Measurements from ENCODE around the gene MEI4.
"Not testable (repeated sequence)": the region's sequence is repeated elsewhere in the genome, so short reads cannot be mapped to it uniquely, and the experiment has no call there.

MEI4 gene, protein sequence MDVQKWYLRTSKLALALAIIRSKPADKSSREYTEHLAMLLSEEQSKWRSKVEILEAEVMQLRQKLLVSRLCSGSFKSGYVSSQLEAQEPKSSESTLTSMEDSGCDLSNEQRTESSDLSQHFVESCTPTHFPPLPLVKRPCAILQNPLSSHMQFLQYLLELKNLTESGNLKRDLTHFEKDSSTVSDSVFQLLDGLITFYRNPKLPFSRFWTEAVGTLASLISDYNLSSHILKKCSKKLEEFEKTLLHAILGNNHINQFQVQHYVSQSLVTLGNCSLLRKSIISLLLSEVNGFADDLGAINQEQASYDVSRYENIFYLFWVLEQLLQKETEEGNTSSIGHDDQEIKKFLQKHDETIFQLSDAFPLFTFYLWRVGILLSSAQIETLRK

DNA sequence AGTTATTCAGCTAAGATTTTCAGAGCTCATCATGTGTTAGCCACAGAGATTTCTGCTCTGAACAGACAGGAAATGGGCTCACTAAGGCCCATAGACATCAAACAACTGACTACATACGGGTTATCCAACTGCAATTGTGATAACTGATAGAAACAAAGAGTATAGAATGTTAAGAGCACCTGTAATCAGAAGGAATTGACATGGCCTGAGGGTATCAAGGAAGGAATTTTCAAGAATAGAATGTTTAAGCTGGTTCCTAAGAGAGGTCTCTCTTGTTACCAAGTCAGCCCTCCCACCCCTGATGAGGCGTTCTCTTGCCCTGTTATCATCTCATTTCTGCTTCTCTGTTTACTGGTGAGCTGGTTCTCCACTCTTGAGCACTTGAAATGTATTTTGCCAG lies at the start of gene MEI4:
Gene MEI4 (plus strand): TSS at position 301 of the 400 bp plus-strand sequence. CDS start 37,633 bp downstream, outside the sequence.
- no peak for DNase-seq (ENCODE audit: low read depth)

DNA sequence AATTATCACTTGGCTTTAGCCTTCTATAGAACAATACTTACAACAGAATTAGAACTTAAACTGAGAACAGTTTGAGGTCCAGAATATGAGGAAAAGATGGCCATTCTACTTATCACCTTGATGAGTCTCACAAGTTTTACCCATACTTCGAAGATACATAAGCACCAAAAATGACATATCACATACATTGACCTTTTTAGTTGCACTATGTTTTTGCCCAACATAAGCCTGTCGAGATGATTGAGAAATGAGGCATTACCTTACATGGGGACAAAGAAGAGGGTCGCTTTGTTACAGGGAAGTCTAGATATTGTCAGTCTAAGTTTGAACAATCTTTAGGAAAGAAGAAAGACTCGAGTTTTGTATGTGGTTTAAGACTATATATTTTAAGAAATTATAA lies 48.4 kb upstream of the MEI4 start:
- DNase-seq (ENCODE audit: low read depth), result no peak

DNA sequence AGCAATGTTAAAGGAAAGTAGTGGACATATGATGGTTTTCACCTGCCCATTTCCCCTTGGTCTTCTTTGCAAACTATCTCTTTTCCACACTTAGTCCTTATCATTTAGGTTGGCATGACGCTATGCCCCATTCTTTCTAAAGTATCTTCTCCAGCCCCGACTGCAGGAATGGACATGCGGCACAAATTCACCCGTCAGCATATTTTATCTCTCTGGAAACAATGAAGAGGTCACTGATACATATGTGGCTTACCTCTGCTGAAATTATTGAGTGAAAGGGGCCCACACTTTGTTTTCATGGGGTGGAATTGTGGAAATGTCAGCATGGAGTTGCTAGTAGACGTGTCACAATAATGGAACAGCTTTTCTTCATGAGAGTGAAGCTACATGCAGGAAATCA lies 45.8 kb upstream of the MEI4 start:
- DNase-seq (ENCODE audit: low read depth), result no peak

DNA sequence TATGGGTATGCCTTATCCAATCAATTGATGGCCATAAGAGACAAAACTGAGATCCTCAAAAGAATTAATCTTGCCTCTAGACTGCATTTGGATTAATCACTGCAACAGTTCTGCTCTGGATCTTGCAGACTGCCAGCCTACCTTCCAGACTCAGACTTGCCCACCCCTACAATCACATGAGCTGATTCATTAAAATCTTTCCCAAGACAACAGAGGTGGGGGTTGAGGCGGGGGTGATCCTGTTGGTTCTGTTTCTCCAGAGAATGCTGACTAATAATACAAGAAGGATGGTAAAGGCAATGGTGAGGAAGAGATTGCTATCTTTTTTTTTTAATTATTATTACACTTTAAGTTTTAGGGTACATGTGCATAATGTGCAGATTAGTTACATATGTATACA lies 43.7 kb upstream of the MEI4 start:
- no peak for DNase-seq (ENCODE audit: low read depth)

DNA sequence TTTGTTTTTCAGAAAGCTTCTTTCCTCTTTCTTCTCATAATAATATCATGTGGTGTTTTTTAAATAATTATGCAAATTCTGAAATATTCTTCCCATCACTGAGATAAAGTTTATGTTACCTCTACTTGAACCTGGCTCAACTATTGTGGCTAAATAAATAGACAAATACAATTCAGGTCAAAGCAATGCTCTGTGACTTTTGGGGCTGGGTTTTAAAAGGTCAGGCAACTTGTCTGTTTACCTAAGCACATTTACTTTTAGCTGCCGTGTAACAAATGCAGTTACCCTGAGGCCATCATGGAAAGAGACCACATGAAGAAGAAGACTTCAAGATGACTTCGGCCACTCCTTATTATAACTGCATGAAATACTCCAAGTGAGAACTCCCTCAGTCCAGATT lies 33.7 kb upstream of the MEI4 start:
- DNase-seq (ENCODE audit: low read depth), result no peak

DNA sequence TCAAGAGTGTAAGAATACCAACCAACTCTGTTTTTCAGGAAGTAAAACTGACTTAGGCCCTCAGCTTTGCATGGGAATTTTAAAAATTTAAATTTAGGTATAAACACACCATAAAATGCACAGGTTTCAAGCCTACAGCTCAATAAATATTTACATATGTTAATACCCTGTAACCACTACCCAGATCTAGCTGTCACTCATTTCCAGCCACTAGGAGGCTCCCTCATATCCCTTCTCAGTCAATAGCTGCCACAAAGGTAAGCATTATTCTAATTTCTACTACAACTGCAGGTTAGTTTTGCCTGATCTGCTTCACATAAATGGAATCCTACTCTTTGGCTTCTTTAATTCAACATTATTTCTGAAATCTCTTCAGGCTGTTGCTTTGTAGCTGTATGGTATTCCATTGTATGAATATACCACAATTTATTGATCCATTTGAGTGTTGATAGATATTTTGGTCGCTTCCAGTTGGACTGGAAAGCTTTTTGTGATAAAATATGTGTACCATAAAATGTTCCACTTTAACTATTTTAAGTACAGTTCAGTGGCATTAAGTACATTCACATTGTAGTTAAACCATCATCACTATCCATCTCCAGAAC lies 32.5 kb upstream of the MEI4 start:
- DNase-seq (ENCODE audit: low read depth), result no peak

DNA sequence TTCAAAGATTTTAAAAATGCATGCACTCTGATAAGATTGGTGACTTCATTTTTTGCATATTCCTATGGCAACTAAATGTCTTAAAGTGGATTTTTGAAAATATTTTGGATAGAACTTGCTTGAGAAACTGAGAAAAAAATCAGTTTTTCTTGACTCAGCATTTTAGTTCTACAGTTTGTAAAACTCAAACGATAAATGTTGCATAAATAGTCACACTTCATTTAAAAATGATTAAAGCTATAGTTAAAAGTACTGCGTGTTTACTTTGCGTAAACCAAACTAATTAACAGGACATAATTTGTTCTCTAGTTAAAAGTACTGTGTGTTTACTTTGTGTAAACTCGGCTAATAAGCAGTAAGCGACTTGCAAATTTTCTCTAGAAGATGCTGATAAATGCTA lies 28.3 kb upstream of the MEI4 start:
- DNase-seq (ENCODE audit: low read depth), result no peak

DNA sequence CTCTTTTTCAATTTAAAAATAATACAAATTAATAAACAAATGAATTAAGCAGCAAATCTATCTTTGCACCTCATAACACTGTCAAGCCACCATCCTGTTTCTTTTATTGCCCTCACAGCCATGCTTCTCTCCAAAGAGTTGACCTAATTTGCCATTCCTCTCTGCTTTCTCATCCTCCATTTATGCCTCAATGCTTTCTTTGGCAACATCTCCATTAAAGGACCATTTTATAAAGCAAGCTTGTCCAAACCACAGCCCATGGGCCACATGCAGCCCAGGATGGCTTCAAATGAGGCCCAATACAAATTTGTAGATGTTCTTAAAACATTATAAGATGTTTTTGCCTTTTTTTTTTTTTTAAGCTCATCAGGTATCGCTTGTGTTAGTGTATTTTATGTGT lies 26.4 kb upstream of the MEI4 start:
- DNase-seq (ENCODE audit: low read depth), result no peak

DNA sequence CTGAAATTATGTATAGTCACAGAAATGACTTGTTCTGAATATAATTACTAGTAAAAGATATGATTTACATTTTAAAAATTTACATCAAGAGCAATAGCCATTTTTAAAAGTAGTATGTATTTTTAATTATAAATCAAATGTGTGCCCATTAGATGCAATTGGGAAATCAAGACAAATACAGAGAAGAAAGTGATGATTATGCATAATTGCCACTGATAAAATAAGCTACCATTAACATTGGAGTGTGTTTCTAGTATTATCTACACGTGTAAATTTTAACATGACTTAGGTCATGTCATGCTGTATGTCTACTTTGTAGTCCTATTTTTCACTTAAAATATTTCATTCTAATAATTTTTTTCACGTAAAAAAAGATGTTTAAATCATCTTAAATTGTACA lies 22.8 kb upstream of the MEI4 start:
- no peak for DNase-seq (ENCODE audit: low read depth)

DNA sequence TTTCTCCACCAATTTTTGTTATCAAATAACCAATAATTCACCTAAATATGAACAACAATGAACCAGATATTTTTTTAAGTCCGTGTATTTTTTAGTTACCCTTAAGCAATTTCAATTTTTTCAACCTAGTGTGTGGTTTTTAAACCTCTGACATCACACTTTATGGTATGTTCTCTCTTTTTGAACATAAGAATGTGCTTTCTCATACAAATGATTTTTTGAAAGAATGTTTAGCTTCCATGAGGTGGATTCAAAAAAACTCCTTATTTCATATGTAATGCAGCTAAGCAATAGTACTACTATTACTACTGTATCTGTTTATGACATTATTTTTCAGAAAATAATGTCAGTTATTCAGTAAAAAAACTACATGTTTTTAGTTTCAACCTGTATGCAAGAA lies 19.4 kb upstream of the MEI4 start:
- DNase-seq (ENCODE audit: low read depth), result no peak

DNA sequence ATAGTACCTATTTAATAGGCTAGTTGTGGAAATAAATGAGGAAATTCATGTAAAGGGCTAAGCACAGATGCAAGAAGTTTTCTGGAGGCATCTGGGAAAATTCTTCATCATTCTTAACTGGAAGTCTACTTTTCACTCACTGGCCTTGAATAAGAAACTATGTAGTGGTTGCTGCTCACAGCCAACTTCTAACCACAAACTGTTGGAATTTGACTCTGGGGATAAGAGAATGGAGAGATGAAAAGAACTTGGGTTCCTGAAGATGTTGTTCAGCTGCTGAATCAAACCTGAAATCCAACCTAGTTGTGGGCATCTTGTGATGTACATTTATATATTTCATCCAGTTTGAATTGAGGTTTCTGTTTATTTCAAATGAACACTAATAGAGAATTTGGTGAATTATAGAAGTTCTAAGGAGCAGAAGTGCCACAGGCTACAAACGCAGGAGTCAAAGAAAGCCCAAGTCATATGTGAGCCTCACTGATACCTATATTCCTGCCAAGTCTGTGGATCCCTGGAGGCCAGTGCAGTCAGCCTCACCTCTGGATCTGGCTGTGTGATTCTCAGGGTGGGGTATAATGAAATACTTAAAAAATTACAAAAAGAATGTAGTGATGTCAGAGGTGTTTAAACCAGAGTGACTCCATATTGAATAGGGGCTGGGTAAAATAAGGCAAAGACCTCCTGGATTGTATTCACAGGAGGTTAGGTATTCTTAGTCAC lies 18.7 kb upstream of the MEI4 start:
- no peak for DNase-seq (ENCODE audit: low read depth)

DNA sequence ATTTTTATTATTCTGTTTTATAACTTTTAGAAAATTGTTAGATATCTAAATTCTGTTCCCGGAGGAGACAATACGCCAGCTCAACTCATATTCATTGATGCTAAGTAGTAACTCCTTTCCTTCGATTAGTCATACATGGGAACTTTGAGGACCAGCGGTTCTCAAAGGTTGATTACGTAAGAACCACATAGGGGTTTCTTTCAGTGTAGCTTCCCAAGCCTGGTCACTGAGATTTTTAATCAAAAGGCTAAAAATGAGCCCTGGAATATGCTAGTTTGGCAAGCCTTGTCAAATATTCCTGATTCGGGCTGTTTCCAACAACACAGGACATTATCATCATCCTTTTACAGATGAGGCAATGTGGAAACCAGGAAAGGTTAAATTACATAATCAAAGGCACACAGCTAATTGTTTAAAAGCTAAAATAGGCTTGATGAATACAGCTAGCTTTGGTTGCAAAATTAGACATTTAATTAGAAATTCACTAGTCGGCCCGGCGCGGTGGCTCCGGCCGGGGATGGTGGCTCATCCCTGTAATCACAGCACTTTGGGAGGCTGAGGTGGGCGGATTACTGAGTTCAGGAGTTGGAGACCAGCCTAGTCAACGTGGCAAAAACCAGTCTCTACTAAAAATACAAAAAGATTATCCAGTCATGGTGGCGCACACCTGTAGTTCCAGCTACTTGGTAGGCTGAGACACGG lies 14.6 kb upstream of the MEI4 start:
- no peak for DNase-seq (ENCODE audit: low read depth)

DNA sequence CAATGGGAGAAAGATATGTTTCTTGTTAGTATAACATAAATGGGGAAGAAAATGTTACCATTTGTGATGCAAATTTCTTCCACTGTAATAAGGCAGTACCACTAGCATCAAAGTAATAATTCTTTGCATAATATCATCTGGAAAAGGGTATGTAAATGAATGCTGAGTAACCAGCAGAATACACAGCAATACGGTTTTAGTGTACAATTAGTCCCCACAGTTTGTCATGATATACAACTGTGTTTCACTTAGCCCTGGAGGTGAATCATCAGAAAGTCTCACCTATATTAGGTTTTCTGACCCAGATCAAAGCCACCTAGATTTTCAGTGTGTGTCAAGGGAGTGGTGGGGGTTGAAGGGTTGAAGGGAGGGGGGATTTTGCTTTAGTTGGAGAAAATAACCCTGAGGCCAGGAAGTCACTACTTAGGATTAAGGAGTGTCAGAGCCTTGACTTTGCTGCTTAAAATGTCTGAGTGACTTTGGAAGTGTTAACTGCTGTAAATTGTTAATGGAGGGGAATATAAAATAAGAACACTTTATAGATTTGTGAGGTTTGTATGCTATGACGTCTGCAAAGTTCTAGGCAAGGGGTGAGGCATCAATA lies 8.6 kb upstream of the MEI4 start:
- DNase-seq (ENCODE audit: low read depth), result no peak

DNA sequence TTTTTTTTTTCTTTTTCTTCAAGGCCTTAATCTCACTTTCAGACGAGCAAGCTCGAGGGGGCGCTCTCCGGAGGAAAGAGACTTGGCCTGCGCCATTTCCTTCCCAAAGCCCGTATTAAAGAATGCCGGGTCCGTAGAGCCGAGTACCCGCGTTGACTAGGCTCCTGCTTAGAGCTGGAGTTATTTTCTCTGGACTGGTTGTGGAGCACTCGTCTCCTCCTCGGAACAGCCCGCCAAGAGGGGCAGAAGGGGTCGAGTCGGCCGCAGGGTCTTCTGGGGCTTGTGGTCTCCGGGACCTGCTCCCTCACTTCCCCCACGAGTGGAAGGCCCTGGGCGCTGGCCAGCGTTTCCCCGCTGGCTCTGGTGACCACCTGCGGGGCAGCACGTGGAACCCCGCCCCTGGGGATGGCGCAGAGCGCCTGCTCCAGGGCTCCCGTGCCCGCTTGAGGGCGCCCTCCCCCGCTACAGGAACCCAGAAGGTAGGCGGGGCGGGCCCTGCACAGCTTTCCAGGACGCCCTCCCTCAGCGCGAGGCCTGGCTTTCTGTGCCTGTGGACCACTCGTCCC lies 2.7 kb upstream of the MEI4 start:
- no peak for DNase-seq (ENCODE audit: low read depth)

DNA sequence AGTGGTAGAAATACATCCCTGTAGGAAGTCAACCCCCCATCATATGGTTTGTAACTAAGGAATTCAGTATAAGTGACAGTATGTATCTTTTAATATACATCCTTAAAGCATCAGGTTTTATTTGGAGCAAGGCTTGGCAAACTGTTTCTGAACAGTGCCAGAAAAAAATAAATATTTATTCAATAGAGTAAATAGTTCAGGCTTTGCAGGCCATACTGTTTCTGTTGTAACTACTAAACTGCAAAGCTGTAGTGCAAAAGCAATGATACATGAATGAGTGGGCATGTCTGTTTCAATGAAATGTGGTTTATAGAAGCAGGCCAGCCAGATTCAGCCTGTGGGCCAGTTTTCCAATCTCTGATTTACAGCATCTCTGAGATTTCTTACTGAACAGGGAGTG lies 977 bp downstream of the MEI4 start:
- DNase-seq (ENCODE audit: low read depth), result no peak

DNA sequence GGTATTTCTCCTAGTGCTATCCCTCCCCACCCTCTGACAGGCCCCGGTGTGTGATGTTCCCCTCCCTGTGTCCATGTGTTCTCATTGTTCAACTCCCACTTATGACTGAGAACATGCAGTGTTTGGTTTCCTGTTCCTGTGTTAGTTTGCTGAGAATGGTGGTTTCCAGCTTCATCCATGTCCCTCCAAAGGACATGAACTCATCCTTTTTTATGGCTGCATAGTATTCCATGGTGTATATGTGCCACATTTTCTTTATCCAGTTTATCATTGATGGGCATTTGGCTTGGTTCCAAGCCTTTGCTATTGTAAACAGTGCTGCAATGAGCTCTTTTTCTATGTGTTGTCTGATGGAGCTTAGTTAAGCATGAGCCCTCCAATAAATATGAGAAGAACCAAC lies 2.2 kb downstream of the MEI4 start:
- DNase-seq (ENCODE audit: low read depth), result not testable (repeated sequence)

DNA sequence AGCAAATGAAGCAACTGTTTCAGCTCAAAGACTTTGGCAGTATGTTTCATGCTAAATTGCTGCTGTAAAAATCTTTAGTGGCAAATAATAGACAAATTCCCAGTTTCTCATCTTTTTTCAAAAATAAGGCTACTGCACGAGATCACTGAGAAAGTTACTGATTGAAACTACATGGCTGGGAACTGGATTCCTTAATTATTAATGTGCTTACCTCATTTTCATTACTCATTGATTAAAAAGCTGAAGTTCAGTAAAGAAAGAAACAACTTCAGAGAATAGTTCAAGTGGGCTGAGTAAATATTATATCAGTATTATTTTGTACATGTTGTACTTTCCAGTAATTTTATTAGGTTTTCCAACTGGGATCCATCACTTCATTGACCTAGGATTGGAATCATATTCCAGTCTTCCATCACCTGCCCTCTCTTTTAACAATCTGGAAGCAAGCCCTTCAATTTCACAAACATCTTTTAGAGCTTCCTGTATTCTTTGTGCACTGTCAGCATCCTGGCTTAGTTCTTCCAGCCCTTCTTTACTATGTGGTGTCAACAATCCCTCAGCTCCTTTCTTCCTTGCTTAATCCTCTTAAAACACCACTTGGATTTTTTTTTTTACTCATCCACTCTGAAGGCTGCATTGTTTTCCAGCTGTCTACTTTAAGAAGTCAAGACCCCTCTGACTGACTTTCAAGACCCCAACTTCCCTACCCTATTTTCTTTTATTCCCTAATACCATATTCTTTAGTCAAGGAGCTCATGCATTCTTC lies 4.3 kb downstream of the MEI4 start:
- DNase-seq (ENCODE audit: low read depth), result no peak

DNA sequence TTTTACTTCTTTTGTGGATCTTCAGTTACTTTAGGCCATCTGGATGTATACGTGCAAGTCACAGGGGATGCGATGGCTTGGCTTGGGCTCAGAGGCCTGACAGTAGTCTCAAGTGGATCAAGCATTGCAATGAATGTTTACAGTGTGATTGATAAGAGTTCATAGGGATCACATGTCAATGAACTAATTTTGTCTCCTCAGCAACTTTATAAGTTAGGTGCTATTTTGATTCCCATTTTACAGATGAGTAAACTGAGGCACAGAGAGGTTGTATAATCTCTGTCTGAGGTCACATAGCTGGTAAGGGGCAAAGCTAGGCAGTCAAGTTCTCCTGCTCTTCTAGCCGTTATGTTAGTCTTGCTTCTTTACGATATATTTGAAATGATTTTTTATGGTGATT lies 13.5 kb downstream of the MEI4 start:
- DNase-seq (ENCODE audit: low read depth), result no peak

DNA sequence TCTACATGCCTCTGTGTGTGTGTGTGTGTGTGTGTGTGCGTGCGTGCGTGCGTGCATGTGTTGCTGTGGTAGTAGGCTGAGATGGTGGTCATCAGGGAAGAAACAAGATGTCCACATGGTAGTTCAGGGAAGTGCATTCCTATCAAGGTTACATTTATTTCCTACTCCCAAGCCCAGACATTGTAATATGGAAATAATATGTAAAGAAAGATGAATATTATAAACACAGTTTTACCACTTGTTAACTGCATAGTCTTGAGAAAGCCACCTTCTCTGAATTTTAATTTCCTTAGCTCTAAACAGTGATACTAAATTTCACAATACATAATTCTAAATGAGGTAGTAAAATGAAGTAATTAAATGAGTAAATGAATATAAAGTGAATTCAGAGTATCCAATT lies 14.0 kb downstream of the MEI4 start:
- DNase-seq (ENCODE audit: low read depth), result no peak

DNA sequence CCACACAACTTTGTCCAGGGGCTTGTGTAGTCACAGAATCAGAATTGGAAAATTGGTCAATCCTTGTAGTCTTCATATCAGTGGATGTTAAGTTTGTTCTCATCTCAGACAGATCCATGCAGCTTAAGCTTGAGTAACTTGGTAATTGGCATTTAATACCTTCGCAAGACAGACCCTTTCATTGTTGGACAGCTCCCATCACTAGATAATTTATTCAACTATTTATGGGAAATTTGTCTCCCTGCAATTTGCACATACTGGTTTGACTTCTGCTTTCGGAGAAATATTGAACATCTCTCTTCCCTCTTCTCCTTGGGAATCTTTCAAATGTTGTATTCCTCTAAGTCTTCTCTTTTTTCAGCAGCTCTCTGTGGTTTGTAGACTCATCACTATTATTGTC lies 17.1 kb downstream of the MEI4 start:
- no peak for DNase-seq (ENCODE audit: low read depth)

DNA sequence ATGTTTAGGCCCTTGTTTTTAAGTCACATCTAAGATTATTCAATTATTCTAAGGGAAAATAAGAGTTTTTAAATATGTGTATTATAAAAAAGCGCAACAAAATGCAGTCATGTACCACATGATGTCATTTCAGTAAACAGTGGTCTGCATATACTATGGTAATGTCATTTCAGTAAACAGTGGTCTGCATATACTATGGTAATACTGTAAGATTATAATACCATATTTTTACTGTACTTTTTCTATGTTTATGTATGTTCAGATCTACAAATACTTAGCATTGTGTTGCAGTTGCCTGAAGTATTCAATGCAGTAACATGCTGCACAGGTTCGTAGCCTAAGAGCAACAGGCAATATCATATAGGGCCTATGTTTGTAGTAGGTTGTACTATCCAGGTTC lies 21.4 kb downstream of the MEI4 start:
- DNase-seq (ENCODE audit: low read depth), result no peak
